Uterus (tissue), 2 donors: ENCODE data around the gene NME2.

ENCODE experiments used
- POLR2A ChIP-seq, 2 donors: fragments of 450-650 bp; IDR thresholded peaks; one replicate each; pipeline ENCODE4 v1.6.1; 2016; ENCODE audit warnings: antibody characterized with exemption in 2 of 2, mild to moderate bottlenecking in 1 of 2, moderate library complexity in 1 of 2
- TF ChIP-seq, protein P1 (sequence below), 4 experiments: fragments of 200-600 bp in 2 of 4; fragments of 450-650 bp in 2 of 4; sonication (generic) in 2 of 4; IDR thresholded peaks; one replicate each; pipeline ENCODE4 v1.5.1; 2016 to 2019; ENCODE audit warnings: antibody characterized with exemption in 4 of 4, mild to moderate bottlenecking in 2 of 4, moderate library complexity in 1 of 4

DNA sequence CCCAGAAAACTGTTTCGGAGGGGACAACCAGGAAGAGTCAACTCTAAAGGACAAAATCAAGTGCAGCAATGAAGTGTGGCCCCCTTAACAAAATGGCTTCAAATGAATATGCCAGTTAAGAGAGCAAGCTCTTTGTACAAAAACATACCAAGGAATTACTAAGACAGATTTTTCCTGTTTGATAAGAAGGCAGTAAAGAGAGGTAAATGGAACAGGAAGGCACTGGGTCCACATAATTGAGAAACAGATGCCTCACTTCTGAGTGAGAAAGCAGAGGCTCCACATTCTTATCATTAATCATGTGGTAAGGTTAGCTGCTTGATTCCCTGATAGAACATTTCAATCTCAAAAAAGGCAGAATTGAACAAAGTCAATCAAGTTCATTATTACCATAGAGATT is 48.7 kb downstream of the NME2 start:
- TF ChIP-seq, protein P1, sequence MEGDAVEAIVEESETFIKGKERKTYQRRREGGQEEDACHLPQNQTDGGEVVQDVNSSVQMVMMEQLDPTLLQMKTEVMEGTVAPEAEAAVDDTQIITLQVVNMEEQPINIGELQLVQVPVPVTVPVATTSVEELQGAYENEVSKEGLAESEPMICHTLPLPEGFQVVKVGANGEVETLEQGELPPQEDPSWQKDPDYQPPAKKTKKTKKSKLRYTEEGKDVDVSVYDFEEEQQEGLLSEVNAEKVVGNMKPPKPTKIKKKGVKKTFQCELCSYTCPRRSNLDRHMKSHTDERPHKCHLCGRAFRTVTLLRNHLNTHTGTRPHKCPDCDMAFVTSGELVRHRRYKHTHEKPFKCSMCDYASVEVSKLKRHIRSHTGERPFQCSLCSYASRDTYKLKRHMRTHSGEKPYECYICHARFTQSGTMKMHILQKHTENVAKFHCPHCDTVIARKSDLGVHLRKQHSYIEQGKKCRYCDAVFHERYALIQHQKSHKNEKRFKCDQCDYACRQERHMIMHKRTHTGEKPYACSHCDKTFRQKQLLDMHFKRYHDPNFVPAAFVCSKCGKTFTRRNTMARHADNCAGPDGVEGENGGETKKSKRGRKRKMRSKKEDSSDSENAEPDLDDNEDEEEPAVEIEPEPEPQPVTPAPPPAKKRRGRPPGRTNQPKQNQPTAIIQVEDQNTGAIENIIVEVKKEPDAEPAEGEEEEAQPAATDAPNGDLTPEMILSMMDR (IDR thresholded peaks at IDR 0.05): no peak
- no peak for TF ChIP-seq POLR2A (IDR thresholded peaks at IDR 0.05)
